Aorta (tissue), 5 donors: Measurements from ENCODE around the gene TTBK2. TPM values are rescaled to one million over a fixed set of nuclear protein-coding genes. Genes with fewer than 3 reads are reported as not detected.
A peak's percentile ranks its signal among the peaks of the same experiment; 100 is the strongest.

Source experiments
- ATAC-seq: fragments of 200-7000 bp; cut with Tn5 transposase; one replicate; pipeline ENCODE4 v1.9.1; 2022; ENCODE audit warnings: moderate library complexity; ENCODE audit not compliant: low FRiP score
- DNase-seq, 2 donors: peaks; one replicate each; pipeline ENCODE4 v3.0.0-alpha.2; 2020
- H3K27ac ChIP-seq, 2 donors: one replicate each; pipeline ENCODE4 v1.5.1; 2013; ENCODE audit warnings: low read length in 2 of 2, mild to moderate bottlenecking in 2 of 2, moderate library complexity in 2 of 2, control low read depth in 1 of 2, inconsistent platforms in 1 of 2, low read depth in 1 of 2
- H3K27me3 ChIP-seq, 2 donors: one replicate each; pipeline ENCODE4 v1.6.1; 2013; ENCODE audit warnings: control low read depth in 1 of 2, low read length in 1 of 2, mild to moderate bottlenecking in 1 of 2, moderate library complexity in 1 of 2; ENCODE audit not compliant: insufficient read depth in 2 of 2, control insufficient read depth in 1 of 2
- H3K36me3 ChIP-seq, 2 donors: one replicate each; pipeline ENCODE4 v1.6.1; 2013; ENCODE audit warnings: control low read depth in 1 of 2, low read length in 1 of 2, mild to moderate bottlenecking in 1 of 2; ENCODE audit not compliant: insufficient read depth in 2 of 2, control insufficient read depth in 1 of 2
- H3K4me1 ChIP-seq, 2 donors: one replicate each; pipeline ENCODE4 v1.6.1; 2013; ENCODE audit warnings: low read length in 2 of 2, control low read depth in 1 of 2, mild to moderate bottlenecking in 1 of 2, moderate library complexity in 1 of 2; ENCODE audit not compliant: insufficient read depth in 2 of 2, control insufficient read depth in 1 of 2
- H3K4me3 ChIP-seq, 2 donors: one replicate each; pipeline ENCODE4 v1.5.1; 2013; ENCODE audit warnings: low read length in 2 of 2, control low read depth in 1 of 2, mild to moderate bottlenecking in 1 of 2
- H3K9me3 ChIP-seq: one replicate; pipeline ENCODE4 v1.6.1; 2013; ENCODE audit warnings: mild to moderate bottlenecking, low read length; ENCODE audit not compliant: control insufficient read depth
- WGBS, 2 donors: extraction: QIAGEN DNeasy Blood & Tissue Kit; methylation state at CpG; one replicate each; pipeline ENCODE4 v1.1.7; 2013; 5-methylcytosine and 5-hydroxymethylcytosine counted together
- intact Hi-C, 2 donors: fragments of 100-400 bp; cut with DNase I; formaldehyde crosslinking; loops; one replicate each; pipeline versions ENCODE4 v1.14.2 to v1.15.0; 2022
- polyA plus RNA-seq, 2 donors: library from polyadenylated mRNA; stranded (reverse); fragments of 200-250 nt; gene quantifications; one replicate each; pipeline ENCODE4 v1.2.3, GENCODE V29; 2013
- total RNA-seq, 2 donors: library from RNA; stranded (reverse); fragmentation: NEBNext Ultra II Directional; extraction: Animal tissue kit (Norgen Biotek cat#: 25700); gene quantifications; one replicate each; pipeline ENCODE4 v1.2.1, GENCODE V29; 2021
- donor health status: healthy with polysubstance abuse.
- donor health status: Bipolar disorder and iron deficiency.
- donor health status: DM: no; HTN: no; CAD: no.
- donor health status: DM: no; HTN: no; CAD: no.
- donor health status: DM: yes; HTN: yes; CAD: no.

The TTBK2 gene
- total and polyA plus RNA-seq, 4 donors: 7.2 to 37.6 (median 22.8) TPM

GRCh38 chr15:42798802-42799201 is 121.8 kb downstream of the TTBK2 start:
- H3K27ac ChIP-seq: no peak overlapping the region
- no peaks in the 10 kb centered on the region for H3K36me3 ChIP-seq
- intact Hi-C loops: loop anchor here in 1 of 2 donors (10.0 kb wide), 1 partner anchor 94 kb away; no protein-coding TSS in a partner anchor
- DNase-seq: no peak
- WGBS, 2 donors: 96 to 99% methylated on average over 11 of the region's 11 CpGs
- no peaks in the 10 kb centered on the region for H3K27me3 ChIP-seq
- H3K9me3 ChIP-seq: no peaks in the 10 kb centered on the region
- no peak for ATAC-seq
- no peaks in the 10 kb centered on the region for H3K4me1 ChIP-seq
- no peak overlapping the region for H3K4me3 ChIP-seq

- ATAC-seq: no peak
- no peak for DNase-seq
- H3K9me3 ChIP-seq: no peaks in the 10 kb centered on the region
- intact Hi-C loops: loop anchor here in 1 of 2 donors (10.0 kb wide), 1 partner anchor 92 kb away; no protein-coding TSS in a partner anchor
- H3K36me3 ChIP-seq: no peaks in the 10 kb centered on the region
- WGBS, 2 donors: 65% methylated on average over 5 of the region's 5 CpGs
- H3K27ac ChIP-seq: no peak overlapping the region
- H3K4me3 ChIP-seq: no peak overlapping the region
- no peaks in the 10 kb centered on the region for H3K4me1 ChIP-seq
- H3K27me3 ChIP-seq: no peaks in the 10 kb centered on the region
Observed at GRCh38 chr15:42796955-42797782, 123.4 kb downstream of the TTBK2 start.

- ATAC-seq (no peak), DNase-seq (no peak)
- H3K4me3 ChIP-seq: no peak overlapping the region
- H3K27ac ChIP-seq: no peak overlapping the region
- no peaks in the 10 kb centered on the region for H3K9me3 ChIP-seq
- H3K36me3 ChIP-seq: peaks cover 0 to 2% of the 10 kb centered on the region in 2 donors
- no peaks in the 10 kb centered on the region for H3K4me1 ChIP-seq
- no peaks in the 10 kb centered on the region for H3K27me3 ChIP-seq
- intact Hi-C loops: no loop called here
Observed at GRCh38 chr15:42788725-42789124, 131.9 kb downstream of the TTBK2 start.

GRCh38 chr15:42786978-42787377 is 133.6 kb downstream of the TTBK2 start:
- Histone ChIP-seq H3K27ac (no peak overlapping the region), H3K4me3 (no peak overlapping the region), H3K36me3 (peaks cover 2 to 3% of the 10 kb centered on the region in 2 donors), H3K27me3 (no peaks in the 10 kb centered on the region), H3K9me3 (no peaks in the 10 kb centered on the region), H3K4me1 (no peaks in the 10 kb centered on the region)
- no peak for ATAC-seq
- DNase-seq: no peak
- WGBS, 2 donors: 52 to 55% methylated on average over 5 of the region's 5 CpGs
- intact Hi-C loops: no loop called here

GRCh38 chr15:42785569-42785968 is 135.0 kb downstream of the TTBK2 start:
- WGBS, 2 donors: 84 to 89% methylated on average over 2 of the region's 2 CpGs
- Histone ChIP-seq H3K36me3 (peaks cover 2 to 3% of the 10 kb centered on the region in 2 donors), H3K4me3 (no peak overlapping the region), H3K27me3 (no peaks in the 10 kb centered on the region), H3K4me1 (no peaks in the 10 kb centered on the region), H3K9me3 (no peaks in the 10 kb centered on the region), H3K27ac (no peak overlapping the region)
- DNase-seq (no peak), ATAC-seq (no peak)
- intact Hi-C loops: no loop called here

GRCh38 chr15:42784705-42785104 is 135.9 kb downstream of the TTBK2 start:
- Histone ChIP-seq H3K36me3 (peaks cover 2 to 3% of the 10 kb centered on the region in 2 donors), H3K4me3 (no peak overlapping the region), H3K27me3 (no peaks in the 10 kb centered on the region), H3K27ac (no peak overlapping the region), H3K9me3 (no peaks in the 10 kb centered on the region), H3K4me1 (no peaks in the 10 kb centered on the region)
- ATAC-seq: no peak
- 95 to 97% methylated on average over 1 of the region's 1 CpG for whole genome bisulfite sequencing, 2 donors
- no peak for DNase-seq
- intact Hi-C loops: no loop called here

- Histone ChIP-seq H3K36me3 (peaks cover 0 to 3% of the 10 kb centered on the region in 2 donors), H3K27me3 (no peaks in the 10 kb centered on the region), H3K27ac (no peak overlapping the region), H3K9me3 (no peaks in the 10 kb centered on the region), H3K4me1 (peaks cover 0 to under 1% of the 10 kb centered on the region in 2 donors), H3K4me3 (no peak overlapping the region)
- ATAC-seq: no peak
- intact Hi-C loops: no loop called here
- 96 to 98% methylated on average over 4 of the region's 4 CpGs for WGBS, 2 donors
- DNase-seq: no peak
Observed at GRCh38 chr15:42782716-42783115, 137.9 kb downstream of the TTBK2 start.

- Histone ChIP-seq H3K27ac (no peak overlapping the region), H3K36me3 (peaks cover 3 to 6% of the 10 kb centered on the region in 2 donors), H3K4me3 (no peak overlapping the region), H3K9me3 (no peaks in the 10 kb centered on the region), H3K4me1 (peaks cover 2 to 13% of the 10 kb centered on the region in 2 donors), H3K27me3 (no peaks in the 10 kb centered on the region)
- intact Hi-C loops: no loop called here
- DNase-seq (no peak), ATAC-seq (no peak)
- 51 to 56% methylated on average over 2 of the region's 2 CpGs for WGBS, 2 donors
Observed at GRCh38 chr15:42775416-42775815, 145.2 kb downstream of the TTBK2 start.

GRCh38 chr15:42772901-42773300 is 147.7 kb downstream of the TTBK2 start:
- ATAC-seq: no peak
- H3K4me3 ChIP-seq: no peak overlapping the region
- DNase-seq: no peak
- peaks cover 3 to 6% of the 10 kb centered on the region in 2 donors for H3K36me3 ChIP-seq
- no peaks in the 10 kb centered on the region for H3K9me3 ChIP-seq
- intact Hi-C loops: no loop called here
- no peaks in the 10 kb centered on the region for H3K27me3 ChIP-seq
- H3K27ac ChIP-seq: peak overlapping the region in 1 of 2 donors; percentile 17
- 61 to 63% methylated on average over 2 of the region's 2 CpGs for WGBS, 2 donors
- H3K4me1 ChIP-seq: peaks cover 2 to 13% of the 10 kb centered on the region in 2 donors
